Loucy (cell line): ENCODE measurements around the gene ANKK1.

ENCODE experiments used
- H2AFZ ChIP-seq: fragments of 200-600 bp; sonication (generic); 2 replicates; pipeline ENCODE4 v1.6.0; 2016; ENCODE audit warnings: antibody characterized with exemption, mild to moderate bottlenecking, low read length, moderate library complexity
- H3F3A ChIP-seq: fragments of 200-600 bp; 2 replicates; pipeline ENCODE4 v1.6.0; 2016; ENCODE audit warnings: antibody characterized with exemption, low read depth, mild to moderate bottlenecking
- H3K27me3 ChIP-seq: fragments of 200-600 bp; sonication (generic); 2 replicates; pipeline ENCODE4 v1.6.1; 2014; ENCODE audit warnings: low read length, mild to moderate bottlenecking; ENCODE audit not compliant: insufficient read depth, poor library complexity, severe bottlenecking
- H3K36me3 ChIP-seq: fragments of 200-600 bp; sonication (generic); 2 replicates; pipeline ENCODE4 v1.6.1; 2016; ENCODE audit warnings: low read length; ENCODE audit not compliant: insufficient read depth
- H3K4me1 ChIP-seq: fragments of 200-600 bp; sonication (generic); 2 replicates; pipeline ENCODE4 v1.5.1; 2014; ENCODE audit warnings: low read length, mild to moderate bottlenecking; ENCODE audit not compliant: insufficient read depth, poor library complexity, severe bottlenecking
- H3K4me2 ChIP-seq: fragments of 200-600 bp; sonication (generic); 2 replicates; pipeline ENCODE4 v1.6.0; 2014; ENCODE audit warnings: antibody characterized with exemption, low read length, low read depth, mild to moderate bottlenecking; ENCODE audit not compliant: poor library complexity, severe bottlenecking
- H3K4me3 ChIP-seq: fragments of 200-600 bp; sonication (generic); 2 replicates; pipeline ENCODE4 v1.5.1; 2014; ENCODE audit warnings: low read length, mild to moderate bottlenecking, mixed read lengths; ENCODE audit not compliant: poor library complexity, severe bottlenecking
- H3K79me2 ChIP-seq: fragments of 200-600 bp; sonication (generic); 2 replicates; pipeline ENCODE4 v1.6.1; 2014; ENCODE audit warnings: low read length; ENCODE audit not compliant: insufficient read depth
- H3K9ac ChIP-seq: fragments of 200-600 bp; sonication (generic); 2 replicates; pipeline ENCODE4 v1.6.0; 2014; ENCODE audit warnings: mild to moderate bottlenecking, low read depth, low read length, moderate library complexity; ENCODE audit not compliant: poor library complexity, severe bottlenecking
- H3K9me2 ChIP-seq: fragments of 200-600 bp; sonication (generic); replicated peaks from 2 replicates; pipeline ENCODE4 v1.6.1; 2016; ENCODE audit warnings: low read depth, low read length, mixed read lengths
- H3K9me3 ChIP-seq: fragments of 200-600 bp; sonication (generic); 2 replicates; pipeline ENCODE4 v1.6.1; 2014; ENCODE audit warnings: mild to moderate bottlenecking, antibody characterized with exemption, low read length, low read depth; ENCODE audit not compliant: insufficient read depth
- H4K20me1 ChIP-seq: fragments of 200-600 bp; sonication (generic); 2 replicates; pipeline ENCODE4 v1.6.0; 2014; ENCODE audit warnings: antibody characterized with exemption, low read length, mild to moderate bottlenecking; ENCODE audit not compliant: insufficient read depth, poor library complexity, severe bottlenecking
- EZH2phosphoT487 ChIP-seq: fragments of 200-600 bp; IDR thresholded peaks from 2 replicates; pipeline ENCODE4 v1.6.1; 2018; ENCODE audit warnings: antibody characterized with exemption, mild to moderate bottlenecking, moderate library complexity, borderline replicate concordance
- TF ChIP-seq, protein P1 (sequence below): fragments of 200-600 bp; sonication (generic); conservative IDR thresholded peaks from 2 replicates; pipeline ENCODE4 v1.5.1; 2014; ENCODE audit warnings: mild to moderate bottlenecking, antibody characterized with exemption, low read length

ANKK1 gene

GRCh38 chr11:113412675-113413074, 25.1 kb downstream of the ANKK1 start:
- no peaks in the 10 kb centered on the region for H3K27me3 ChIP-seq
- H3K36me3 ChIP-seq, result no peaks in the 10 kb centered on the region
- no peaks in the 10 kb centered on the region for H3K79me2 ChIP-seq
- H3K4me2 ChIP-seq, result no peak overlapping the region
- H3K9me2 ChIP-seq, result no peaks in the 10 kb centered on the region
- no peak overlapping the region for H2AFZ ChIP-seq
- TF ChIP-seq, protein P1, sequence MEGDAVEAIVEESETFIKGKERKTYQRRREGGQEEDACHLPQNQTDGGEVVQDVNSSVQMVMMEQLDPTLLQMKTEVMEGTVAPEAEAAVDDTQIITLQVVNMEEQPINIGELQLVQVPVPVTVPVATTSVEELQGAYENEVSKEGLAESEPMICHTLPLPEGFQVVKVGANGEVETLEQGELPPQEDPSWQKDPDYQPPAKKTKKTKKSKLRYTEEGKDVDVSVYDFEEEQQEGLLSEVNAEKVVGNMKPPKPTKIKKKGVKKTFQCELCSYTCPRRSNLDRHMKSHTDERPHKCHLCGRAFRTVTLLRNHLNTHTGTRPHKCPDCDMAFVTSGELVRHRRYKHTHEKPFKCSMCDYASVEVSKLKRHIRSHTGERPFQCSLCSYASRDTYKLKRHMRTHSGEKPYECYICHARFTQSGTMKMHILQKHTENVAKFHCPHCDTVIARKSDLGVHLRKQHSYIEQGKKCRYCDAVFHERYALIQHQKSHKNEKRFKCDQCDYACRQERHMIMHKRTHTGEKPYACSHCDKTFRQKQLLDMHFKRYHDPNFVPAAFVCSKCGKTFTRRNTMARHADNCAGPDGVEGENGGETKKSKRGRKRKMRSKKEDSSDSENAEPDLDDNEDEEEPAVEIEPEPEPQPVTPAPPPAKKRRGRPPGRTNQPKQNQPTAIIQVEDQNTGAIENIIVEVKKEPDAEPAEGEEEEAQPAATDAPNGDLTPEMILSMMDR, result no peak
- no peak for TF ChIP-seq EZH2phosphoT487
- no peaks in the 10 kb centered on the region for H3F3A ChIP-seq
- H3K4me1 ChIP-seq, result no peaks in the 10 kb centered on the region
- no peak overlapping the region for H3K4me3 ChIP-seq
- no peaks in the 10 kb centered on the region for H3K9me3 ChIP-seq
- H3K9ac ChIP-seq, result no peak overlapping the region
- no peaks in the 10 kb centered on the region for H4K20me1 ChIP-seq

- no peak for TF ChIP-seq EZH2phosphoT487
- TF ChIP-seq, protein P1, result no peak
- Histone ChIP-seq H4K20me1 (no peaks in the 10 kb centered on the region), H3K9ac (no peak overlapping the region), H3K36me3 (no peaks in the 10 kb centered on the region), H3K9me2 (no peaks in the 10 kb centered on the region), H3K4me3 (no peak overlapping the region), H3K4me1 (no peaks in the 10 kb centered on the region), H3F3A (no peaks in the 10 kb centered on the region), H3K4me2 (no peak overlapping the region), H2AFZ (no peak overlapping the region), H3K27me3 (no peaks in the 10 kb centered on the region), H3K79me2 (no peaks in the 10 kb centered on the region), H3K9me3 (no peaks in the 10 kb centered on the region)
Measured at GRCh38 chr11:113415343-113415742, 27.8 kb downstream of the ANKK1 start.

- Histone ChIP-seq H3K9ac (no peak overlapping the region), H3F3A (no peaks in the 10 kb centered on the region), H3K4me2 (no peak overlapping the region), H3K9me3 (no peaks in the 10 kb centered on the region), H3K27me3 (no peaks in the 10 kb centered on the region), H3K9me2 (no peaks in the 10 kb centered on the region), H3K36me3 (no peaks in the 10 kb centered on the region), H3K79me2 (no peaks in the 10 kb centered on the region), H3K4me1 (no peaks in the 10 kb centered on the region), H3K4me3 (no peak overlapping the region), H2AFZ (no peak overlapping the region), H4K20me1 (no peaks in the 10 kb centered on the region)
- no peak for TF ChIP-seq EZH2phosphoT487
- TF ChIP-seq, protein P1, result no peak
Measured at GRCh38 chr11:113417428-113417827, 29.8 kb downstream of the ANKK1 start.
